ENCODE data around the gene MMRN2.
"Not testable (repeated sequence)": the region's sequence is repeated elsewhere in the genome, so short reads cannot be mapped to it uniquely, and the experiment has no call there.

The MMRN2 gene

DNA sequence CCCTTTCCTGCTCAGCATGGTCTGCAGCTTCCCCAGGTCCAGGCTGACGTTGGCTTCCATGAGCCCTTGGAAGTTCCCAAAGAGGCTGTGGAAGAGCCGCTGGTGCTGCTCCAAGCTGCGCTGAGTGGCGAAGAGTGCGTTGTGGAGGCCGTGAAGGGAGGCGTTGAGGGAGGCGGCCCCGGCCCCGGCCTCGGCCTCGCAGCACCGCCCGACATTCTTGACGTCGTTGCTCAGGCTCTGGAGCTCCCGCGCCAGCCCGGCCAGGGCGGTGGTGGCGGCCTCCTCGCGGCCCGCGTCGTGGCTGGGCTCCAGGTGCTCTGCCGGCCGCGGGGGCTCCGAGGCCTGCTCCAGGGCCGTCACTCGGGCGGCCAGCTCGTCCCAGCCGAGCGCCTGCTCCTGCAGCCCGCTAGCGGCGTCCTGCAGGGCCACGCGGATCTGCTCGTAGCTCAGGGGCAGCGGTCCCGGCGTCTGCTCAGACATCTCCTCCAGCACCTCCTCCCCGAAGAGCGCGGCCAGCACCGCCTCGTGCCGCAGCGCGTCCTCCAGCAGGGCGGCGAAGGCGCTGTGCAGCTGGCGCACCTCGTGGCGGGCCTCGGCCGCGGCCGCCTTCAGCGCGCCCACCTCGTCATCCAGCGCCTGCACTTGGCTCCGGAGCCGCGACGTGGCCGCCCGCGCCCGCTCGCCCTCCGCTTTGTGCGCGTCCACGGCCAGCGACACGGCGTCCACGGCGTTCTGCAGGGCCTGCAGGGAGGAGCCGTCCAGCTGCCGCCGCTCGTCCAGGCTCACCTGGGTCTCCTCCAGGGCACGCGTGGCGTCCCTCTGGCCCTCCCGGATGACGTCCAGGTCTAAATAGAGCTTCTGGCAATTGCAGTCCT, 14.7 kb downstream of the MMRN2 start:
- no peak for DNase-seq (ENCODE audit: low read depth)
- no peak overlapping the region for H3K4me3 ChIP-seq (ENCODE audit: low read depth, low read length)
- TF ChIP-seq, protein P1, sequence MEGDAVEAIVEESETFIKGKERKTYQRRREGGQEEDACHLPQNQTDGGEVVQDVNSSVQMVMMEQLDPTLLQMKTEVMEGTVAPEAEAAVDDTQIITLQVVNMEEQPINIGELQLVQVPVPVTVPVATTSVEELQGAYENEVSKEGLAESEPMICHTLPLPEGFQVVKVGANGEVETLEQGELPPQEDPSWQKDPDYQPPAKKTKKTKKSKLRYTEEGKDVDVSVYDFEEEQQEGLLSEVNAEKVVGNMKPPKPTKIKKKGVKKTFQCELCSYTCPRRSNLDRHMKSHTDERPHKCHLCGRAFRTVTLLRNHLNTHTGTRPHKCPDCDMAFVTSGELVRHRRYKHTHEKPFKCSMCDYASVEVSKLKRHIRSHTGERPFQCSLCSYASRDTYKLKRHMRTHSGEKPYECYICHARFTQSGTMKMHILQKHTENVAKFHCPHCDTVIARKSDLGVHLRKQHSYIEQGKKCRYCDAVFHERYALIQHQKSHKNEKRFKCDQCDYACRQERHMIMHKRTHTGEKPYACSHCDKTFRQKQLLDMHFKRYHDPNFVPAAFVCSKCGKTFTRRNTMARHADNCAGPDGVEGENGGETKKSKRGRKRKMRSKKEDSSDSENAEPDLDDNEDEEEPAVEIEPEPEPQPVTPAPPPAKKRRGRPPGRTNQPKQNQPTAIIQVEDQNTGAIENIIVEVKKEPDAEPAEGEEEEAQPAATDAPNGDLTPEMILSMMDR (IDR thresholded peaks at IDR 0.05; ENCODE audit: insufficient read depth, low read depth, low read length, missing control alignments), result no peak

DNA sequence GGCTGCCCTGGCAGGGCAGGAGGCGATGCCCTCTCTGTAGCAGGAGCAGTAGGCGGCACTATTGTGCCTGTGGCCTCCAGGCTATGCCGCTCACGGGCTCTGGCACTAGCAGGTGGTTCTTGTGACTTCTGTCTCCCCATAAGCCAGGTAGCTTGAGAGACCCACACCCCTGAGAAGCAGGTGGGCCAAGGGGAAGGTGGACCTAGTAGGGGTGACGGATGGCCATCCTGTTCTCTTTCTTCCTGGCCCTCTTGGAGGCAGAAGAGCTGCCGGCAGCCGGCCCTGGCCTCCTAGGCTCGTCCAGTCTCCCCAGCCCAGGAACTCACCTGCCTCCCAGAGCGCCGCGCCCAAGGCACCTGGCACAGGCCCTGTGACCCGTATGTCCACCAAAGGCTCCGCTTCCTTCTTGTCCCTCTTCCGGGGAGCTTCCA, 15.4 kb downstream of the MMRN2 start:
- no peak overlapping the region for H3K4me3 ChIP-seq (ENCODE audit: low read depth, low read length)
- TF ChIP-seq, protein P1 (IDR thresholded peaks at IDR 0.05; ENCODE audit: insufficient read depth, low read depth, low read length, missing control alignments), result no peak
- no peak for DNase-seq (ENCODE audit: low read depth)

DNA sequence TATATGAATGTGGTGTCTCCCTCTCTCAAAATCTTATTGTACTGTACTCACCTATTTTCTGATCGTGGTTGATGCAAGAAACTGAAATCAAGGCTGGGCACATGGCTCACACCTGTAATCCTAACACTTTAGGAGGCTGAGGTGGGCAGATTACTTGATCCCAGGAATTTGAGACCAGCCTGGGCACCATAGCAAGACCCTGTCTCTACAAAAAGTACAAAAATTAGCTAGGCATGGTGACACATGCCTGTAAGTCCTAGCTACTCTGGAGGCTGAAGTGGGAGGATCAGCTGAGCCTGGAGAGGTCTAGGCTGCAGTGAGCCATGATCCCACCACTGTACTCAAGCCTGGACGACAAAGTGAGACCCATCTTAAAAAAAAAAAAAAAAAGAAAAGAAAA, 16.0 kb downstream of the MMRN2 start:
- TF ChIP-seq, protein P1 (IDR thresholded peaks at IDR 0.05; ENCODE audit: insufficient read depth, low read depth, low read length, missing control alignments), result no peak
- no peak overlapping the region for H3K4me3 ChIP-seq (ENCODE audit: low read depth, low read length)
- no peak for DNase-seq (ENCODE audit: low read depth)

DNA sequence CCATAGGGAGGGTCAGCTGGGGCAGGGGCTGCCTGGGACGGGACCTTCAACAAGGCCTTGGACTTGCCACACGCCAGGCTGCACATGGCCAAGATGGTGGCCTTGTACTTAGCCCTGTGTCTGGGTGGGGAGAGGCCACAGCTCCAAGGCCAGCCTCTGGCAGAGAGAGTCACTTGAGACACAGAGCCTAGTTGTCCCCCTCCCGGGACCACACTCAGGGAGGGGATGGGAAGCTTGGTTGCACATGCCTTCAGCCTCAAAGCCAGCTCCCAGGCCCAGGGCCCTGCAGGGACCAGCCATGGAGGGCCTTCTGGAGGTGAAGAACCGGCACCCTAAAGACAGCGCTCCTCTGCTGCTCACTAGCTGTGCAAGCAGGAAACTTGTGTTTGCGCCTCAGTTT, 16.7 kb downstream of the MMRN2 start:
- TF ChIP-seq, protein P1 (IDR thresholded peaks at IDR 0.05; ENCODE audit: insufficient read depth, low read depth, low read length, missing control alignments), result no peak
- no peak for DNase-seq (ENCODE audit: low read depth)

DNA sequence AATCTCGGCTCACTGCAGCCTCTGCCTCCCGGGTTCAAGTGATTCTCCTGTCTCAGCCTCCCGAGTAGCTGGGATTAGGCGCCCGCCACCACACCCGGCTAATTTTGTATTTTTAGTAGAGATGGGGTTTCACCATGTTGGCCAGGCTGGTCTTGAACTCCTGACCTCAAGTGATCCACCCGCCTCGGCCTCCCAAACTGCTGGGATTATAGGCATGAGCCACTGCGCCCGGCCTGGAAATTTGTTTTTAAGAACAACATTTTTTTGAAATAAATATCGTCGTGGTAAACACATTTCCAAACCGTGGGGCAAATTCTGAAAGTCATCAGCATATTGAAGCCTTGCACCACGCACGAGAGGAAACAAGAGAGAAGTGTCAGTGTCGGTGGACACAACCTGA, 17.3 kb downstream of the MMRN2 start:
- not testable (repeated sequence) for DNase-seq (ENCODE audit: low read depth); H3K4me3 ChIP-seq (ENCODE audit: low read depth, low read length)

More for the DNA sequence above, 16.7 kb downstream of the MMRN2 start:
- no peak overlapping the region for H3K4me3 ChIP-seq (ENCODE audit: low read depth, low read length)

DNA sequence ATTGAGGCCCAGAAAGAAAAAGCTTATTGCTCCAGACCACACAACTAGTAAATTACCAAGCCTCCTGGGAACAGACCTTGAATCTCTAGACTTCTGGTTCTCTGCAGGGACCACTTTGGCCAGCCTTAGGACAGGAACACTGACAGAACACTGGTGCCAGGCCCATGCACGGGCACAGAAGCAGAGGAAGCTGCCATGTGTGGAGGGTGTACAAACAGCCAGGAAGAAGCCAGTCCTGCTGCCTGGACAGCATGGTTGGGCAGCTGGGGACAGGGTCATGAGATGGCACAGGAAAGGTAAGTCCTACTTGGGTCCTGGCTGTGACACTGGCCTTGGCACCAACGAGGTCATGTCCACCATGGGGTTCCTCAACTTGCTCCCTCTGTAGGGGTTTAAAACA, 19.2 kb downstream of the MMRN2 start:
- no peak for DNase-seq (ENCODE audit: low read depth)
- TF ChIP-seq, protein P1 (IDR thresholded peaks at IDR 0.05; ENCODE audit: insufficient read depth, low read depth, low read length, missing control alignments), result no peak
- no peak overlapping the region for H3K4me3 ChIP-seq (ENCODE audit: low read depth, low read length)

DNA sequence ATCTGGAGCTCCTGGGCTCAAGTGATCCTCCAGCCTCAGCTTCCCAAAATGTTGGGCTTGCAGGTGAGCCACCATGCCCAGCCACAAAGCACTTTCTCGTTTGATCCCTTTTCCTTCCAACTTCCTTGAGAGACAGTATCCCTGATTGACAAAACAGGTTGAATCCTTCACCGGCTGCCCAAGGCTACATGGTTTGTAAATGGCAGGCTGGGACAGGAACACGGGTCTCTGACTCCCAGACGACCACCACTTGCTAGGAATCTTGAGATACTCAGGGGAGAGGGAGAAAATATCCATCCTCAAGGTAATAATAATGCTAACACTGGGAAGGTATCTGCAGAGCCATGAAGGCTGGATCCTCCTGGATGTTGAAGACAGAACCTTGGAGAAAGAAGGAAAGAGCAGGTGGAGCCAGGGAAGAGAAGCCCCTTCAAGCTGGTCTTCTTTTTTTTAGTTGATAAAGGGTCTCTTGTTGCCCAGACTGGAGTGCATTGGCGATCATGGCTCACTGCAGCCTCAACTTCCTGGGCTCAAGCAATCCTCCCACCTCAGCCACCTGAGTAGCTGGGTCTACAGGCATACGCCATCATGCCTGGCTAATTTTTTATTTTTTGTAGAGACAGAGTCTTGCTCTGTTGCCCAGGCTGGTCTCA, 19.8 kb downstream of the MMRN2 start:
- DNase-seq (ENCODE audit: low read depth), result no peak
- TF ChIP-seq, protein P1 (IDR thresholded peaks at IDR 0.05; ENCODE audit: insufficient read depth, low read depth, low read length, missing control alignments), result no peak
- H3K4me3 ChIP-seq (ENCODE audit: low read depth, low read length), result no peak overlapping the region

Measured in GM12865 (cell line).